NT2/D1 (cell line): Measurements from ENCODE around the gene PRR36.

Source experiments
- DNase-seq: peaks from one replicate; pipeline ENCODE4 v3.0.0-alpha.2; 2011; ENCODE audit warnings: low read depth, low spot score
- H3K27me3 ChIP-seq: 2 replicates; pipeline ENCODE4 v1.6.0; 2011; ENCODE audit warnings: mild to moderate bottlenecking; ENCODE audit not compliant: insufficient read length, insufficient read depth
- H3K36me3 ChIP-seq: 2 replicates; pipeline ENCODE4 v1.6.1; 2011; ENCODE audit warnings: mild to moderate bottlenecking, low read length, mixed read lengths; ENCODE audit not compliant: insufficient read depth, insufficient read length
- H3K4me1 ChIP-seq: 2 replicates; pipeline ENCODE4 v1.5.1; 2011; ENCODE audit not compliant: insufficient read depth, insufficient read length
- H3K4me3 ChIP-seq: 2 replicates; pipeline ENCODE4 v1.5.1; 2011; ENCODE audit warnings: low read depth; ENCODE audit not compliant: insufficient read length
- H3K9ac ChIP-seq: 2 replicates; pipeline ENCODE4 v1.6.0; 2011; ENCODE audit warnings: low read depth; ENCODE audit not compliant: insufficient read length
- H3K9me3 ChIP-seq: 2 replicates; pipeline ENCODE4 v1.5.1; 2011; ENCODE audit warnings: mild to moderate bottlenecking, low read length; ENCODE audit not compliant: insufficient read depth
- SUZ12 ChIP-seq: IDR thresholded peaks from 2 replicates; pipeline ENCODE4 v1.6.1; 2011; ENCODE audit not compliant: insufficient read length, insufficient read depth; ENCODE audit errors: extremely low read depth
- YY1 ChIP-seq: IDR thresholded peaks from 2 replicates; pipeline ENCODE4 v1.6.1; 2011; ENCODE audit not compliant: insufficient read length, insufficient read depth
- ZNF274 ChIP-seq: IDR thresholded peaks from 2 replicates; pipeline ENCODE4 v1.6.1; 2011; ENCODE audit warnings: mild to moderate bottlenecking, low read depth, low read length

PRR36 gene

GRCh38 chr19:7912144-7912696 lies 38.0 kb upstream of the PRR36 start:
- Histone ChIP-seq H3K36me3 (peaks cover 37% of the 10 kb centered on the region), H3K9ac (no peak overlapping the region), H3K4me1 (peaks cover 12% of the 10 kb centered on the region), H3K4me3 (no peak overlapping the region), H3K27me3 (peaks cover 22% of the 10 kb centered on the region), H3K9me3 (no peaks in the 10 kb centered on the region)
- TF ChIP-seq YY1 = no peak
- no peak for TF ChIP-seq SUZ12
- no peak for TF ChIP-seq ZNF274
- DNase-seq = no peak

GRCh38 chr19:7911508-7912143 lies 37.4 kb upstream of the PRR36 start:
- no peak for DNase-seq
- Histone ChIP-seq H3K9ac (no peak overlapping the region), H3K4me3 (no peak overlapping the region), H3K27me3 (peaks cover 17% of the 10 kb centered on the region), H3K4me1 (peaks cover 13% of the 10 kb centered on the region), H3K36me3 (peaks cover 40% of the 10 kb centered on the region), H3K9me3 (no peaks in the 10 kb centered on the region)
- TF ChIP-seq ZNF274 (no peak), SUZ12 (no peak), YY1 (no peak)

- H3K9ac ChIP-seq = no peak overlapping the region
- no peaks in the 10 kb centered on the region for H3K9me3 ChIP-seq
- no peak overlapping the region for H3K4me3 ChIP-seq
- H3K27me3 ChIP-seq = peaks cover 8% of the 10 kb centered on the region
- DNase-seq = no peak
- TF ChIP-seq ZNF274 (no peak), YY1 (no peak), SUZ12 (no peak)
- H3K36me3 ChIP-seq = peaks cover 50% of the 10 kb centered on the region
- H3K4me1 ChIP-seq = peaks cover 14% of the 10 kb centered on the region
Observed at GRCh38 chr19:7910321-7911161, 36.4 kb upstream of the PRR36 start.

- no peak for DNase-seq
- peaks cover 58% of the 10 kb centered on the region for H3K36me3 ChIP-seq
- H3K4me1 ChIP-seq = peaks cover 20% of the 10 kb centered on the region
- H3K9me3 ChIP-seq = no peaks in the 10 kb centered on the region
- no peak overlapping the region for H3K9ac ChIP-seq
- peaks cover 1% of the 10 kb centered on the region for H3K27me3 ChIP-seq
- TF ChIP-seq ZNF274 = no peak
- no peak for TF ChIP-seq YY1
- TF ChIP-seq SUZ12 = no peak
- H3K4me3 ChIP-seq = no peak overlapping the region
Observed at GRCh38 chr19:7909471-7910067, 35.4 kb upstream of the PRR36 start.

GRCh38 chr19:7908742-7909461 lies 34.7 kb upstream of the PRR36 start:
- Histone ChIP-seq H3K27me3 (no peaks in the 10 kb centered on the region), H3K9me3 (no peaks in the 10 kb centered on the region), H3K9ac (peak overlapping the region; percentile 62), H3K4me1 (peaks cover 23% of the 10 kb centered on the region), H3K36me3 (peaks cover 60% of the 10 kb centered on the region), H3K4me3 (no peak overlapping the region)
- no peak for DNase-seq
- TF ChIP-seq ZNF274 (no peak), YY1 (no peak), SUZ12 (no peak)

GRCh38 chr19:7908078-7908699 lies 34.0 kb upstream of the PRR36 start:
- TF ChIP-seq ZNF274 (no peak), YY1 (no peak), SUZ12 (no peak)
- peaks cover 60% of the 10 kb centered on the region for H3K36me3 ChIP-seq
- peaks cover 24% of the 10 kb centered on the region for H3K4me1 ChIP-seq
- DNase-seq = no peak
- H3K4me3 ChIP-seq = no peak overlapping the region
- H3K9me3 ChIP-seq = no peaks in the 10 kb centered on the region
- H3K9ac ChIP-seq = peak overlapping the region; percentile 62
- no peaks in the 10 kb centered on the region for H3K27me3 ChIP-seq
